GM19238 (cell line): Measurements from ENCODE around the gene PITPNM3.

ENCODE experiments used
- DNase-seq: peaks from one replicate; pipeline ENCODE4 v3.0.0; 2011; ENCODE audit warnings: low spot score; ENCODE audit not compliant: insufficient read length

The PITPNM3 gene

GRCh38 chr17:6526362-6527152 is 29.8 kb downstream of the PITPNM3 start:
- no peak for DNase-seq

DNA sequence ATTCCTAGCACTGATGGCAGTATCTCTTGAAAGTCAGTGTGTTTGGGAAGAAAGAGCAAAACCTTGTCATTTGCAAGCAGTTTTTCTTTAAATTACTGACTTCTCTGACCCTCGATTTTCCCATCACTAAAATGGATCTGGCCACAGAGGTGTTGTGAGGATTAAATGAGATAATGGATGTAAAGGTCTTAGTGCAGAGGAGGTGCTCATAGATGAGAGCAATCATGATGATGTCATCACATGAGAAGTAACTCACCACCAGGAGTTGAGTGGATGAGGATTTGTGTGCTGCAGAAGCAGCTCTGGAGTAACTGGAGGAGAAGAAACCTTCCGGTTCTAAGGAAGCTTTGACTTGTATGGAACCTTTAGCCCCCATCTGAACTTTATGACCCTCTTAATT is 30.6 kb downstream of the PITPNM3 start:
- no peak for DNase-seq

GRCh38 chr17:6525141-6525540 is 31.2 kb downstream of the PITPNM3 start:
- DNase-seq = no peak

DNA sequence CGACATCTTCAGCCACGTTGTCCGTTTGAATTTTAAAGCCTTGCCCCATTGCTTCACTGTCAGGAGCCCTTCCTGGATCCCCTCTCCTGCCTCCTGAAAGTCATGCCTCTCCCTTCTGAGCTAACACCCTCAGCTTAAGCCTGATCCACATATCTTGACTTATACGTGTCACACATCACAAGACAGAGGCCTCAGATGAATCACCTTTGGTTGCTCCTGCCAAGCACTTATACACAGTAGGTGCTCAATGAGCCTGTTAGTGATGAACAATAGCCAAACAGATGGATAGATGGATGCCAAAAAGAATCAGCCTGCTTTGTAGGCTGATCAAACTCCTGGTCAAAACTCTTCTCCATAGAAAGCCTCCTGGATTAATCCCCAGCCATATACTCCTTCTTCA is 31.8 kb downstream of the PITPNM3 start:
- DNase-seq = no peak

DNA sequence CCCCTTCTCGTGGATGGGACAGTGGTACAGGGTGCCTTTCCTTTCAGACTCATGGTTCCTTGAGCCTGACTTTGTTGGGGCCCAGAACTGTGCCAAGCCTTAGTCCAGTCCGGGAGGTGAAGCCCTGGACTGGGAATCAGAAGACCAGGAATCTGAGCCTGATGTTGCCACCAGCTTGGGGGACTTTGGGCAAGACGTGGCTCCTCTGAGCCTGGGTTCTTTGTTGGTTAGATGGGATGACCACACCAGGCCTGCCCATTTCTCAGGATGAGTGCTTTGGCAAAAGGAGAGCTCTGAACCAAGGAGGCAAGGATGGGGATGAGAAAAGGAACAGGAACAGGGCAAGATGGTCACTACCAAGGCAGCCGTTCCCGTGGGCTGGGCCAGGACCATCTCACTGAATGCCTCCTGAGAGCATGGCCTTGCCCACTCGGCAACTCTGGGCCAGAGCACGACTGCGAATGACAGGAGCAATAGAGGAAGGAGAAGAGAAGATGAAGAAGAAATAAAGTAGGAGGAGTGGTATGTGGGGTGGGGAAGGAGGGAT is 32.5 kb downstream of the PITPNM3 start:
- no peak for DNase-seq

DNA sequence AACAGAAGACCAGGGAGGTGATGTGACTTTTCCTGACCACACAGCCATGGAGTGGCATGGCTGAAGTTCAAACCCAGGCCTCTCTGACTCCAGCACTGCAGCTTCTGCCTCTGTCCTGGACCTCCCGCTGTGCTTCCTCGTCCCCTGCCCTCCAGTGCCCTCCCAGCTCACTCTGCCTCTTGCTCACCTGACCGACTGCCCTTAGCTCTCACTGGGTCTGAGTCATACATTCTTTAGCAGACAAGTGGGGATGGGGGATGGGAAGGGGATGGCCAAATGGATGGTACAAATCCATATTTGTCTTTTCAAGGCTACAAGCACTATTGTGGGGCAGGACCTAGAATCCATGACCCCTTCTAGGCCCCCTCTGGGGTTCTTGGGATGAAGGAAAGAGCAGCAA is 33.0 kb downstream of the PITPNM3 start:
- DNase-seq = no peak

GRCh38 chr17:6521586-6521985 is 34.8 kb downstream of the PITPNM3 start:
- DNase-seq = no peak

DNA sequence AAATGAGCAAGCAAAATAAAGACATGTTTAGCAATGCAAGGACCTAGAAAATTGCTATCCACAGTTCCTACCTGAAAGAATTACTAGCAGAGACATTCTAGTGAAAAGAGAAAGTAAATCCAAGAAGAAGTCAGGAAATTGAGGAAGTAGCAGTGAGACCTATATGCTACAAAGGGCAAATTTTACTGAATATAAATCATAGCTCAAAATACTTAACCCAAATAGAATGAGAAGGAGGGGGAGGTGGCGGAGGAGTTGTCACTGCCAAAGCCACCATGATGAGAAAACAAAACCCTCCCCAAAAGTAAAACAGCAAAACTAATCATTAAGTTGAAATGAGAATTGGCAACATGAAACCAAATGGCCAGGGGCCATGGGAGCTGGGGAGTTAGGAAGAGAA is 39.3 kb downstream of the PITPNM3 start:
- DNase-seq = no peak

- DNase-seq = no peak
Measured at GRCh38 chr17:6514371-6514770, 42.0 kb downstream of the PITPNM3 start.

- DNase-seq = no peak
Measured at GRCh38 chr17:6512552-6512951, 43.8 kb downstream of the PITPNM3 start.

- DNase-seq = no peak
Measured at GRCh38 chr17:6510321-6510977, 45.9 kb downstream of the PITPNM3 start.

DNA sequence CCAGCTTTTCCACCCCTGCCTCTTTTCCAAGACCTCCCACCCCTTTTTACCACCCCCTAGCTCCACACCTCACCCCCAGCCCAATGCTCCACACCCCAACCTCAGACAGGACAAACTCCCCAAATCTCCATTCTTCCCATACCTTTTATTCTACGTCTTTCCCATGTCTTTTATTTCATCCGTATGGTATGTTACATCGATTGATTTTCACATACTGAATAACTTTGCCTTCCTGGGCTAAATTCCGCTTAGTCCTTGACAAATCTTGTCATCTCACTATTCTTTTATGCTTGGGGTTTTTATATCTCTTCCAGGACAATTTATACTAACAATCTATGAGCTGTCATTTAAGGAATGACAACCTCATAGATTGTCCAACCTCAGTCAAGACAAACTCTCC is 46.4 kb downstream of the PITPNM3 start:
- no peak for DNase-seq

GRCh38 chr17:6509031-6509771 is 47.2 kb downstream of the PITPNM3 start:
- no peak for DNase-seq

DNA sequence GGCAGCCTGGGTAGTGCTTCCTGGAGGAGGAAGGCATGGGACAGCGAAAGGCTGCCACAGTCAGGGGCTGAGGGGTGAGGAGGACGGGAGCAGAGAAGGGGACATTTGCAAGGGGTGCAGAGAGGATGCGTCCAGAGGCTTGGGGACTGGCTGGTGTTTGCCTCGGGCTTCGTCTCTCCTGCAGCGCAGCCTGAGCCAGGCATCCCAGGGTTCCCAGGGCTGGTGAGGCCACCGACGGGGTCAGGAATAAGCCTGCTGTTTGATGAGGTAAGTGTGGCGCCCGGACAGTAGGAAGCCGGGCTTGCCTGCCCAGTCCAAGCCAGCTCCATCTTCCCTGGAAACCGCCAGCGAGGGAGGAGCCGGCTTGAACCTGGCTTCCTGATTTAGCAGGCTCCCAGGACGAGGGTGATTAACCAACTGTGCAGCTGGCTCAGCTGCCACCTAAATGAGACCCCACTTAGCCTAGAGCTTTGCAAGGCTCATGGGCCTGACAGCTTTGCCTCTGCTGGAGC is 47.8 kb downstream of the PITPNM3 start:
- no peak for DNase-seq

GRCh38 chr17:6508016-6508415 is 48.3 kb downstream of the PITPNM3 start:
- DNase-seq = no peak

DNA sequence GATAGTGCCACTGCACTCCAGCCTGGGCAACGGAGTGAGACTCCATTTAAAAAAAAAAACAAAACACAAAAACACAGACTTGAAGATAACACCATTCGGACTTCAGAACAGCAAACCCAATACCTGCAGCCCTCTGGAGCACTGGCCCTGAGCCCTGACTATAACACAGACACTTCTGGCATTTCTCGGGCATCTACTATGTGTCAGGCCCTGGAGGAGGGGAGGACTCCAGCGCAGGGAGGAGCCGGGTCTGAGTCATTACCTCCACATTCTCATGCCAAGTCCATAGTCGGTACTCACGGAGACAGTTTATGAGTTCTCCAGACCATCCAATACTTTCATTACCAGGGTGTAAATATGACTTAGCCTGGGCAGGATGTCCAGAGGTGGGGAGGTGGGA is 48.8 kb downstream of the PITPNM3 start:
- no peak for DNase-seq

DNA sequence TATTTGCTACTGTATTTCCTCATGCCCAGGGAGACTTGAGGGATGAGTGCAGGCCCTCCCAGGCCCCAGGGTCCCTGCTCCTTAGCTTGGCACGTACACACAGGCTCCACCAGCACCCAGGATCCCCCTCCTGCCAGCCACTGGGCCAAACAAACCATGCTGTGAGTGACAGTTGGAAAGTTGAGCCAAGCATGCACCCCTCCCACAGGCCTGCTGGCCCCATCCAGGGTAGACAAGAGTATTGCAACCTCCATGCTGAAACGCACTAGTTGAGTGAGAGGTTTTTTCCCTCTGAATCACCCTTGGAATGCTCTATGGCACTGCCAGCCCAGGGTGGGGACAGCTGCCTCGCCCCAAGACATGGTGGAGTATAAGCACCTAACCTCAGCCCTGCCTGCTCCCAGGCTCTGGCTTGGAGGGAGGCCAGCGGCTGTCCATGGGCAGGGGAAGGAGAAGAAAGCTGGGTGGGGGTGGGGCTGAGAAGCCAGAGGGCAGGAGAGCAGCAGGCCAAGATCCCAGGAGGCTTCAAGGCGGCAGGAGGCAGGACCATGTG is 49.6 kb downstream of the PITPNM3 start:
- DNase-seq = no peak

- no peak for DNase-seq
Measured at GRCh38 chr17:6505425-6506142, 50.8 kb downstream of the PITPNM3 start.

- no peak for DNase-seq
Measured at GRCh38 chr17:6503641-6504195, 52.6 kb downstream of the PITPNM3 start.

DNA sequence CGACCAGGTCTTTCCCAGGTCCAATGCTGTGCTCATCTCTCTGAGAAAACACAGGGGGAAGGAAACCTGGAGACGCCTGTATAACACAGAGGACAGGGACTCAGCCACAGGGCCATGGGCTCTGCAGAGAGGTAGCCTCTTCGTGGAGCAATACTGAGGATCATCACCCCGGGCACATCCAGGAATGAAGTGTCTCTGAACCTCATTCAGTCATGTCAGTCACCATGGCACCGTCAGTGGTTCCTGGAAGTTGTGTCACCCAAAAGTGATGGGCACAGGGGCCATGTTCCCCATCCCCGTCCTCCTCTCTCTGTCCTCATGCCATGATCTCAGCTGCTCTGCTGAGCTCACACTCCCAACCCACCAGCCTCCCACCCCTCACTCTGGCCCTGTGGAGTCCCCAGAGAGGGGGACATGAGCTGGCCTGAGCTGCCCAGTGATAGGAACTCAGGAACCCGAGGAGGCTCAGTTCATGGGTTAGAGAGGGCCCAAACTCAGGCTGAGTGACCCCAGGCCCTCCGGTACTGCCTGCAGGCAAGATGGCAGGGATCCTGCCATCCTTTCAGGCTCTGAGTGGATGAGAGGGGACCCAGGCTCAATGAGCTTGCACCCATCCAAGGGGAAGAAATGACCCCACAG is 53.4 kb downstream of the PITPNM3 start:
- DNase-seq = no peak
